Gastroesophageal sphincter (tissue), 4 donors: ENCODE measurements around the gene TLX2. TPM values are rescaled to one million over a fixed set of nuclear protein-coding genes. Genes with fewer than 3 reads are reported as not detected.
A peak's percentile ranks its signal among the peaks of the same experiment; 100 is the strongest.

Experiments
- ATAC-seq: fragments of 150-250 bp; one replicate; pipeline ENCODE4 v1.9.1; 2016; ENCODE audit warnings: mild to moderate bottlenecking, moderate library complexity
- H3K27ac ChIP-seq, 4 donors: fragments of 200-600 bp; sonication (generic) in 3 of 4; 1 replicate in 3 of 4; 2 replicates in 1 of 4; pipeline ENCODE4 v1.5.1; 2016 to 2019
- H3K27me3 ChIP-seq: fragments of 200-600 bp; sonication (generic); one replicate; pipeline ENCODE4 v1.5.1; 2019
- H3K36me3 ChIP-seq, 2 donors: fragments of 200-600 bp; sonication (generic); one replicate each; pipeline ENCODE4 v1.5.1; 2019; ENCODE audit warnings: control low read depth in 1 of 2
- H3K4me1 ChIP-seq, 3 donors: fragments of 200-600 bp; sonication (generic); 1 replicate in 2 of 3; 2 replicates in 1 of 3; pipeline ENCODE4 v1.5.1; 2016 to 2019; ENCODE audit warnings: control low read depth in 2 of 3
- H3K4me3 ChIP-seq, 2 donors: fragments of 200-600 bp; sonication (generic); one replicate each; pipeline ENCODE4 v1.5.1; 2019; ENCODE audit warnings: mild to moderate bottlenecking in 1 of 2, moderate library complexity in 1 of 2
- H3K9me3 ChIP-seq, 3 donors: fragments of 200-600 bp; sonication (generic); one replicate each; pipeline ENCODE4 v1.5.1; 2017 to 2019; ENCODE audit warnings: control low read depth in 2 of 3
- EP300 ChIP-seq: sonication (generic); formaldehyde crosslinking; IDR thresholded peaks from one replicate; pipeline ENCODE4 v1.6.1; 2017; ENCODE audit warnings: antibody characterized with exemption, mild to moderate bottlenecking
- POLR2A ChIP-seq, 2 donors: fragments of 450-650 bp; IDR thresholded peaks; one replicate each; pipeline ENCODE4 v1.6.1; 2017; ENCODE audit warnings: antibody characterized with exemption in 2 of 2, mild to moderate bottlenecking in 2 of 2, moderate library complexity in 1 of 2
- POLR2AphosphoS5 ChIP-seq: sonication (generic); formaldehyde crosslinking; IDR thresholded peaks from one replicate; pipeline ENCODE4 v1.6.1; 2017; ENCODE audit warnings: antibody characterized with exemption
- WGBS, 2 donors: methylation state at CpG; one replicate each; pipeline ENCODE4 v1.1.5; 2018; ENCODE audit warnings: low coverage in 1 of 2; 5-methylcytosine and 5-hydroxymethylcytosine counted together
- total RNA-seq, 4 donors: library from RNA; depleted of rRNA; stranded (reverse); fragments of >200 nt; gene quantifications; one replicate each; pipeline ENCODE4 v1.1.0, GENCODE V29; 2016
- TF ChIP-seq, protein P1 (sequence below), 4 experiments: fragments of 200-600 bp in 2 of 4; fragments of 450-650 bp in 2 of 4; sonication (generic) in 1 of 4; IDR thresholded peaks; one replicate each; pipeline ENCODE4 v1.5.1; 2017 to 2019; ENCODE audit warnings: antibody characterized with exemption in 4 of 4, mild to moderate bottlenecking in 2 of 4, moderate library complexity in 2 of 4

Gene TLX2
- total RNA-seq, 4 donors from 2014 or later: 0.27 to 0.94 TPM; not detected in 2

DNA sequence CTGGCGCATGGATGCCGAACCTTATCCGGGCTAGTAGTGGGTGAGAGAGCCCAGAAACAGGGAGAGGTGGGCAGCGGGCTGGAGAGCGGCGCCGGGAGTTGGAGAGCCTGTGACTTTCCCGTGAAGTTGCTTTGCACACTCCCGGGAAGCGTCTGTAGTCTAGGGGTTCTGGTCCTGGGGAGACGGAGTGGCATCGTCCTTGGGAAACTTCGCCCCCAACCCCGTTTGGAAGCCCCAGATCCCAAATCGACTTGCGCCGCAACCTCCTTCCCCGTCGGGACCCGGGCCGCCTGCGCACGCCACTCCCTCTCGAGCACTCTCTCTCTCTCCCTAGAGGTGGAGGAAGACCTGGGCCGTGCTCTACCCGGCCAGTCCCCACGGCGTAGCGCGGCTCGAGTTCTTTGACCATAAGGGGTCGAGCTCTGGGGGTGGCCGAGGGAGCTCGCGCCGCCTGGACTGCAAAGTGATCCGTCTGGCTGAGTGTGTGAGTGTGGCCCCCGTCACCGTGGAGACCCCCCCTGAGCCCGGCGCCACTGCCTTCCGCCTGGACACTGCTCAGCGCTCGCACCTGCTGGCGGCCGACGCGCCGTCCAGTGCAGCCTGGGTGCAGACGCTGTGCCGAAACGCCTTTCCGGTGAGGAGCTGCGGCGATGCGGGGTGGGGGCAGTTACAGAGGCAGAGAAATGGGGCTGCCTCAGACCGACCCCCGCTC, 40.7 kb downstream of the TLX2 start:
- peaks cover 0 to 39% (median 10%) of the 10 kb centered on the region in 3 donors for H3K4me1 ChIP-seq
- ATAC-seq: peak; percentile 55
- H3K4me3 ChIP-seq: peak overlapping the region; percentile 54 to 84
- H3K36me3 ChIP-seq: peaks cover 0 to 11% of the 10 kb centered on the region in 2 donors
- WGBS, 2 donors: 1% methylated on average over 11 of the region's 58 CpGs; no CpG with 5 or more reads in 1 of the 2 donors
- no peak for TF ChIP-seq POLR2AphosphoS5
- TF ChIP-seq, protein P1, sequence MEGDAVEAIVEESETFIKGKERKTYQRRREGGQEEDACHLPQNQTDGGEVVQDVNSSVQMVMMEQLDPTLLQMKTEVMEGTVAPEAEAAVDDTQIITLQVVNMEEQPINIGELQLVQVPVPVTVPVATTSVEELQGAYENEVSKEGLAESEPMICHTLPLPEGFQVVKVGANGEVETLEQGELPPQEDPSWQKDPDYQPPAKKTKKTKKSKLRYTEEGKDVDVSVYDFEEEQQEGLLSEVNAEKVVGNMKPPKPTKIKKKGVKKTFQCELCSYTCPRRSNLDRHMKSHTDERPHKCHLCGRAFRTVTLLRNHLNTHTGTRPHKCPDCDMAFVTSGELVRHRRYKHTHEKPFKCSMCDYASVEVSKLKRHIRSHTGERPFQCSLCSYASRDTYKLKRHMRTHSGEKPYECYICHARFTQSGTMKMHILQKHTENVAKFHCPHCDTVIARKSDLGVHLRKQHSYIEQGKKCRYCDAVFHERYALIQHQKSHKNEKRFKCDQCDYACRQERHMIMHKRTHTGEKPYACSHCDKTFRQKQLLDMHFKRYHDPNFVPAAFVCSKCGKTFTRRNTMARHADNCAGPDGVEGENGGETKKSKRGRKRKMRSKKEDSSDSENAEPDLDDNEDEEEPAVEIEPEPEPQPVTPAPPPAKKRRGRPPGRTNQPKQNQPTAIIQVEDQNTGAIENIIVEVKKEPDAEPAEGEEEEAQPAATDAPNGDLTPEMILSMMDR (IDR thresholded peaks at IDR 0.05): no peak
- no peak for TF ChIP-seq POLR2A (IDR thresholded peaks at IDR 0.05)
- TF ChIP-seq EP300: no peak
- H3K27me3 ChIP-seq: peaks cover 5% of the 10 kb centered on the region
- no peaks in the 10 kb centered on the region for H3K9me3 ChIP-seq
- peak overlapping the region; percentile 59 to 95 (median 92) for H3K27ac ChIP-seq

GRCh38 chr2:74555610-74556103, 41.4 kb downstream of the TLX2 start:
- Histone ChIP-seq H3K9me3 (no peaks in the 10 kb centered on the region), H3K4me1 (peaks cover 0 to 32% (median 10%) of the 10 kb centered on the region in 3 donors), H3K4me3 (peak overlapping the region in 1 of 2 donors; percentile 84), H3K36me3 (peaks cover 0 to 11% of the 10 kb centered on the region in 2 donors), H3K27ac (peak overlapping the region in 3 of 4 donors; percentile 91 to 95 (median 92)), H3K27me3 (peaks cover 11% of the 10 kb centered on the region)
- ATAC-seq: no peak
- TF ChIP-seq POLR2A (IDR thresholded peaks at IDR 0.05) (no peak), EP300 (no peak), POLR2AphosphoS5 (no peak)
- TF ChIP-seq, protein P1 (IDR thresholded peaks at IDR 0.05): no peak
- 54% methylated on average over 3 of the region's 17 CpGs; no CpG with 5 or more reads in 1 of the 2 donors for WGBS, 2 donors

GRCh38 chr2:74556159-74556558, 41.9 kb downstream of the TLX2 start:
- H3K9me3 ChIP-seq: no peaks in the 10 kb centered on the region
- peaks cover 14% of the 10 kb centered on the region for H3K27me3 ChIP-seq
- TF ChIP-seq POLR2A (IDR thresholded peaks at IDR 0.05) (no peak), EP300 (no peak), POLR2AphosphoS5 (no peak)
- TF ChIP-seq, protein P1 (IDR thresholded peaks at IDR 0.05): no peak
- WGBS, 2 donors: 80% methylated on average over 3 of the region's 14 CpGs; no CpG with 5 or more reads in 1 of the 2 donors
- H3K36me3 ChIP-seq: peaks cover 0 to 11% of the 10 kb centered on the region in 2 donors
- H3K4me3 ChIP-seq: peak overlapping the region in 1 of 2 donors; percentile 84
- ATAC-seq: no peak
- H3K4me1 ChIP-seq: peaks cover 0 to 29% (median 10%) of the 10 kb centered on the region in 3 donors
- no peak overlapping the region for H3K27ac ChIP-seq

GRCh38 chr2:74556831-74557370, 42.7 kb downstream of the TLX2 start:
- TF ChIP-seq EP300 (no peak), POLR2A (IDR thresholded peaks at IDR 0.05) (no peak), POLR2AphosphoS5 (no peak)
- TF ChIP-seq, protein P1 (IDR thresholded peaks at IDR 0.05): no peak
- no peaks in the 10 kb centered on the region for H3K9me3 ChIP-seq
- H3K4me1 ChIP-seq: peaks cover 0 to 29% (median 10%) of the 10 kb centered on the region in 3 donors
- ATAC-seq: no peak
- no peak overlapping the region for H3K27ac ChIP-seq
- peaks cover 21% of the 10 kb centered on the region for H3K27me3 ChIP-seq
- 83% methylated on average over 1 to 2 of the region's 6 CpGs for WGBS, 2 donors
- no peak overlapping the region for H3K4me3 ChIP-seq
- peaks cover 0 to 11% of the 10 kb centered on the region in 2 donors for H3K36me3 ChIP-seq
